ENCODE data around the gene AGAP4.
"Not testable (repeated sequence)": the region's sequence is repeated elsewhere in the genome, so short reads cannot be mapped to it uniquely, and the experiment has no call there.

Gene AGAP4

GRCh38 chr10:45847400-45847799 lies at the start of gene AGAP4:
Gene AGAP4, minus strand, starts transcription at chr10:45847500. Its CDS starts 153 bp downstream, at chr10:45847347.
- not testable (repeated sequence) for DNase-seq (ENCODE audit: low read depth)

- DNase-seq (ENCODE audit: low read depth): not testable (repeated sequence)
Observed at GRCh38 chr10:45890721-45891120, 43.4 kb upstream of the AGAP4 start.

- not testable (repeated sequence) for DNase-seq (ENCODE audit: low read depth)
Observed at GRCh38 chr10:45889539-45890230, 42.4 kb upstream of the AGAP4 start.

GRCh38 chr10:45882880-45883279 lies 35.6 kb upstream of the AGAP4 start:
- not testable (repeated sequence) for DNase-seq (ENCODE audit: low read depth)

- DNase-seq (ENCODE audit: low read depth): not testable (repeated sequence)
Observed at GRCh38 chr10:45865404-45865803, 18.1 kb upstream of the AGAP4 start.

GRCh38 chr10:45864264-45864663 lies 17.0 kb upstream of the AGAP4 start:
- DNase-seq (ENCODE audit: low read depth): not testable (repeated sequence)

- not testable (repeated sequence) for DNase-seq (ENCODE audit: low read depth)
Observed at GRCh38 chr10:45863632-45864031, 16.3 kb upstream of the AGAP4 start.

- not testable (repeated sequence) for DNase-seq (ENCODE audit: low read depth)
Observed at GRCh38 chr10:45857931-45858330, 10.6 kb upstream of the AGAP4 start.

DNA sequence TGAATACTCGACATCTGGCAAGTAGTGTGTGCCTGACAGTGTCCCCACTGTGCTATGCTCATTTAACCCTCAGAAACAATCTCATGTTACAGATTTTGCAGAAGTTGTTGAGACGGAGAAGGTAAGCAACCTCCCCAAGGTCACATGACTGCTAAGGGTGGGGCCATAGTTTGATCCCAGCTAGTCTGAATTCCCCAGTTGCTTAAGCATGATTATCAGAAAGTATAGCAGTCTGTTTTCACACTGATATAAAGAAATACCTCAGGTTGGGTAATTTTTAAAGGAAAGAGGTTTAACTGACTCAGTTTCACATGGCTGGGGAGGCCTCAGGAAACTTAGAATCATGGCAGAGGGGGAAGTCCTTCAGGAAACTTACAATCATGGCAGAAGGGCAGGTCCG lies 1.2 kb upstream of the AGAP4 start:
- not testable (repeated sequence) for DNase-seq (ENCODE audit: low read depth)

GRCh38 chr10:45822918-45823317 lies 24.4 kb downstream of the AGAP4 start:
- not testable (repeated sequence) for DNase-seq (ENCODE audit: low read depth)

DNA sequence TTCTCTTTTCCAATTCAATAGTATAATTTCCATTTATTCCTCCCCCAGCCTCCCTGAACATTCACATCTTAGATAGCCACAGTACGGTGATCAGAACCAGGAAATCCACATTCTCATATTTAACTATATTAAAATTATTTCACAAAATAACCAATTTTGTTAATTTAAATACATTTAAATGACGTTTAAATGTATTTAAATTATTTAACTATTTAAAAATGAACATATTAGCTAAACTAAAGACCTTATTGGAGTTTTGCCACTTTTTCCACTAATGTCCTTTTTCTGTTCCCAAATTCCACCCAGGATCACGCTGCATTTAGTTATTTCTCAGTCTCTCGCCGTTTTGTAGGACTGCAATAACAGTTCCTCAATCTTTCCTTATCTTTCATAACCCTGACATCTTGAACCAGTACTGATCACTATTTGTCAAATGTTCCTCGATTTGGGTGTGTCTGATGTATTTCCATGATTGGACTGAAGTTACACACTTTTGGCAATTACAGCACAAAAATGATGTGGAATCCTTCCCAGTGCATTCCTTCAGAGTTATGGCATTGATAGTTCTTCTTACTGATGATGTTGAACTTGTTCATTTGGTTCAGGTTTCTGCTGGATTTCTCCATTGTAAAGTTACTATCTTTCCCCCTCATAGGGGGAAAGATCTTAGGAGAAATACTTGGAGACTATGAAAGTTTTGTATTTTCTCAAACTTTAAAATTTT lies 27.0 kb downstream of the AGAP4 start:
- DNase-seq (ENCODE audit: low read depth): not testable (repeated sequence)

- no peak for DNase-seq (ENCODE audit: low read depth)
Observed at GRCh38 chr10:45819552-45819951, 27.7 kb downstream of the AGAP4 start.

GRCh38 chr10:45817912-45818311 lies 29.4 kb downstream of the AGAP4 start:
- DNase-seq (ENCODE audit: low read depth): no peak

- no peak for DNase-seq (ENCODE audit: low read depth)
Observed at GRCh38 chr10:45817130-45817859, 30.0 kb downstream of the AGAP4 start.

- not testable (repeated sequence) for DNase-seq (ENCODE audit: low read depth)
Observed at GRCh38 chr10:45814146-45814545, 33.2 kb downstream of the AGAP4 start.

DNA sequence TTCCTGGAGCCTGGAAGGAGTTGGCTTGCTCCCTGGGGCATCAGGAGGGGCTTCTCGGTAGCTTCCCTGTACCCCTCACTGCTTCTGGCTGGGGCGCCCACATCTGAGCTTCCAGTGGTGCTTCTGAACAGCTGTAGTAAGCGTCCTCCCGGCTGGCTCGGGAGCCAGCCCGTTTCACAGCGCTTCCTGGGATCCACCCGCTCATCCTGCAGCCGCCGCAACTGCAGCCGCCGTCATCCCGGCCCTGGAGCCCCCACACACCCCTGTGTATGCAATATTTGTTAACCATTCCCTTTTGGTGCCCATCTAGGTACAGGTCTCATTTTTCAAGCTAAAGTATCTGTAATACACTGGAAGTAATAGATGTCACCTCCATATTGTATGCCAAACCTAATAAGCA lies 34.3 kb downstream of the AGAP4 start:
- not testable (repeated sequence) for DNase-seq (ENCODE audit: low read depth)

DNA sequence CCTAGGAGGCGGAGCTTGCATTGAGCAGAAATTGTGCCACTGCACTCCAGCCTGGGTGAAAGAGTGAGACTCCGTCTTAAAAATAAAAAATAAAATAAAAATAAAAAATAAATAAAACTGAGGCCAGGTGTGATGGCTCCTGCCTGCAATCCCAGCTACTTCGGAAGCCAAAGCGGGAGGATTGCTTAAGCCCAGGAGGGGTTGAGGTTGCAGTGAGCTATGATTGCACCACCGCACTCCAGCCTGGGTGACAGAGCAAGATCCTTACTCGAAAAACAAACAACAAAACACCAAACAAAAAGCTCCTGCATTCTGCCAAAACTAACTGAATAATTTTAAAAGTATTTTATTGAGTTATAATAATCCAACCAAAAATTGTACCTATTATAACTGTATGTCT lies 36.2 kb downstream of the AGAP4 start:
- DNase-seq (ENCODE audit: low read depth): no peak

- DNase-seq (ENCODE audit: low read depth): no peak
Observed at GRCh38 chr10:45809837-45810236, 37.5 kb downstream of the AGAP4 start.

GRCh38 chr10:45804996-45805395 lies 42.3 kb downstream of the AGAP4 start:
- not testable (repeated sequence) for DNase-seq (ENCODE audit: low read depth)

DNA sequence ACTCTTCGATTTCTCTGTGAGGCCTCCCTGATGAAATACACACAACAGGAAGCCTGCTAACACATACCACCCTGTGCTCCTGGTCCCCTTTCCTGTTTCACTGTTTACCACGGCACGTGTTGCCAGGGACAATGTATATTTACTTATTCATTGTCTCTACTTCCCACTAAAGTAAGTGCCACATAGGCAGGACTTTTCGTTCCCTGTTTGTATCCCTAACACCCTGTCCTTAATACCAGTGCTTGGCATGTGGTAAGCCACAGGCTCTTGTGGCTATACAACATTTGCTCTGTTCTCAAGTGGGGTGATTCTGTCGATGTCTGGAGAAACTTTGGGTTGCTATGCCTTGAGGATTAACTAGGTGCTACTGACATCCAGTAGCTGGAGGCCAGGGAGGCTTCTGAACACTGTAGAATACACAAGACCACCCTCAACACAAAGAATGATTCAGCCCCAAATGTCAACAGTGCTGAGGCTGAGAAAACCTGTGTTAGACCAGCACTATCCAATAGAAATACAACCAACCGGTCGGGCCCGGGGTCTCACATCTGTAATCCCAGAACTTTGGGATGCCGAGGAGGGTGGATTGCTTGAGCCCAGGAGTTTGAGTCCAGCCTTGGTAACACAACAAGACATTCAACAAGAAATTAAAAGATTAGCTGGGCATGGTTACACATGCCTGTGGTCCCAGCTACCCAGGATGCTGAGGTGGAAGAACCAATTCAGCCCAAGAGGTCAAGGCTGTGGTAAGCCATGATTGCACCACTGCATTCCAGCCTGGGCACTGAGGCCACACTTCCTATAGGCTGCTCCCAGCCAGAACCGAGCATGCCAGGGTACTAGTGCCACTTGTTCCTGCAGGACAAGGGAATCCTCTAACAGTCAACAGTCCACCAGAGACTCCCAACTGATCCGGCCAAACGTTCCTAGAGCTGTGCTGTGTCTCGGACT lies 44.0 kb downstream of the AGAP4 start:
- DNase-seq (ENCODE audit: low read depth): not testable (repeated sequence)

DNA sequence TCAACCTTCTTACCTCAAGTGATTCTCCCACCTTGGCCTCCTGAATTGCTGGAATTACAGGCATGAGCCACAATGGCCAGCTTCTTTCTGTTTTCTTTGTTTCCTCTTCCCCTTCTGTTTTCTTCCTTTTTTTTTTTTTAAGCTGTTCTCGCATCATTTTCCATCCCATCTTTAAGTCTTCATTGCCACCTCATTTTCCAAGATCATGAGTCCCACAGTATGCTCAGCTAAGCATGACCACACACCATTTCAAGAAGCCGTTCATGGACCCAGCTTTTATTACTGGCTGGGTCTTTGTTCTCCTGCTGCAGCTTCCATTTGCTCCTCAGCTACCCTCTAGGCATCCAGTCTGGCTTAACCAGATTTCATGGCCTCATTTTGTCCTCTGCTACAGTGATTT lies 52.5 kb downstream of the AGAP4 start:
- DNase-seq (ENCODE audit: low read depth): not testable (repeated sequence)

Measured in stimulated activated CD8-positive, alpha-beta memory T cell treated with anti-CD3 and anti-CD28 coated beads, Interleukin-12 subunit alpha, Interleukin-12 subunit beta, amount 100 ng/mL, for 1 hour (primary cell).